ENCODE results near the gene PPARD.
"Not testable (repeated sequence)": the region's sequence is repeated elsewhere in the genome, so short reads cannot be mapped to it uniquely, and the experiment has no call there.

The PPARD gene

DNA sequence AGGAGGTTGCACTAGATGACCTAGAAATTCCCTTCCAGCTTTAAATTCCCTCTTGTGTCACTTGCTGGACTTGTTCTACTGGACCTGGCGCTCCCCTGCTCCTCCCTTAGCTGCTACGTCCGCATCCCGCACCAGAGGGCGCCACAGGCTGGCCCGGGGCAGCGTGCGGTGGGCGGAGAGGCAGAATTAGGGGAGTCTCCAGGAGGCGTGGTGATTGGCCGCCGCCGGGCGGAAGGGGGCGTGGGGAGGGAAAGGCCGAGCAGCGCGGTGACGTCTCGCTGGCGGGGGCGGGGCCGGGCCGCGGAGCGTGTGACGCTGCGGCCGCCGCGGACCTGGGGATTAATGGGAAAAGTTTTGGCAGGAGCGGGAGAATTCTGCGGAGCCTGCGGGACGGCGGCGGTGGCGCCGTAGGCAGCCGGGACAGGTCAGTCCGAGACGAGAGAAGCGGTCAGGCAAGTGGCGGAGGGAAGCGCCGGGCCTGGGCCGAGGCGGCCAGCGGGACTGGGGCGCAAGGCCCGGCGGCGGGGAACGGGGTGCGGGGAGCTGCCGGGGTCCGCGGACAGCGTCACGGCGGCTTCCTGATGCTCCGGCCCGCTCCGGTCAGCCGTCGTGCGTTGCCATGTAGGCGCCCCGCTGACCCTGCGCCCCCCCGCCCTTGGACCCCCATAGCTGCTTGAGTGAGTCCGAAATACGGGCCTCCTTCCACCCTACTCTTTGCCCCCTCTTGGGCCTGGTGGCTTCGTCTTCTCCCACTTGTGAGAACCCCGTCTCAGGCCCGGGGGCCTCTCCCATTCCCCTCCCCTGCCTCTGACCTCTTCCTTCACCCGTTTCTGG is at the start of gene PPARD:
Gene PPARD, plus strand, starts transcription at position 301 of the 834 bp plus-strand sequence. CDS start 68,530 bp downstream, outside the sequence.
- DNase-seq (ENCODE audit: low read depth in 2 of 2) = peak; percentile 95 to 96

DNA sequence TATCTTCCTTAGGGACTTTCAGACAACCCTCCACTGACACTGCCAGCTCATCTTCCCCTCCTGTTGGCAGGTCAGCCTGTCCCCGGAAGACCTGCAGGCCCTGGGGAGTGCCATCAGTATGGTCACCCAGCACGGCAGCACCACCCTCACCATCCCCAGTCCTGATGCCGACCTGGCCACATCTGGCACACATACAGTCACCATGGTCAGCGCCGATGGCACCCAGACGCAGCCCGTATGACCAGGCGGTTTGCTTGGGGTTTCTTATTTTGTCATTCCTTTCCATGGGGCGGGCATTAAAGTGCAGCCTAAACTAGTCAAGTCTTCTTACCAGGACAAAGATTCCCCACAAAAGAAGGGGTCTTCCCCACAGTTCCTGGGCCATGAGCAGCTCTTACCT is 48.7 kb upstream of the PPARD start:
- DNase-seq (ENCODE audit: low read depth in 2 of 2) = no peak

DNA sequence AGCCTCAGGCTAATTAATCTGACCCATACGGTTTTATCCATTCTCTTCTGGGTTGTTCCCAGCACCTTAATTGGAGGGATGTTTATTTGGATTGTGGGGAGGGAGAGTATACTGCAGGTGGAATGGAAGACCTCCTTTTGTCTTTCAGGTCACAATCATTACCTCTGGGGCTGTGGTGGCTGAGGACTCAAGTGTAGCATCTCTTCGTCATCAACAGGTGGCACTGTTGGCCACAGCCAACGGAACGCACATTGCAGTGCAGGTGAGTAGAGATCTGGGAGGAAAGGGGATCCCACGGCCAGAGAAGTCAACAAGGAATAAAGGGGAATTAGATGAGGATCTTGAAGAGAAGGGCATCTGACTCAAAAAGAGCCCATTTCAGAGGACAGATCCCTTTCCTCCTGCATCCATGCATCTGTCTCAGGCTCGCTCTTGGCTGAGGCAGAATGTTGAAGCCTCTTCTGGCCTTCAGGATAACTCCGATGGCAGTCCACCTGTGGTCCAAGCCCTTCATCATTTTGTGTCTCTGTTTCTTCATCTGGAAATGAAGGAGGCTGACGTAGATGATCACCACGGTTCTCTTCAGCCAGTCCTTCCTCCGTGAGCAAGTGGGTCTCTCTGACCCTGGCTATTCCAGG is 47.9 kb upstream of the PPARD start:
- no peak for DNase-seq (ENCODE audit: low read depth in 2 of 2)

DNA sequence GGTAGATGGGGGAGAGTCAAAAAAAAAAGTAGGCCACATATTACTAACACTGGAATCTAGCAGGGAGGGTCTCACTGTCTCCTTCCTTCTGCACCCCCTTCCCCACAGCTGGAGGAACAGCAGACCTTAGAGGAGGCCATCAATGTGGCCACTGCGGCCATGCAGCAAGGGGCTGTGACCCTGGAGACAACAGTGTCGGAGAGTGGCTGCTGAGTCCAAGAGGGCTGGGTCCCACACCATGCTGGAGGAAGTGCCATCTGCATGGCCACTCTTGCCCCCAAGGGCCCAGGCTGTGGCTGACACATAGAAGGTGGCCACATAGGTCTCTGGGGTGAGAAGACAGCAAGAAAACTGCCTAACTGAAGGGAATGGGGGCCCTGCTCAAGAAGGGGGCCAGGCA is 47.3 kb upstream of the PPARD start:
- no peak for DNase-seq (ENCODE audit: low read depth in 2 of 2)

DNA sequence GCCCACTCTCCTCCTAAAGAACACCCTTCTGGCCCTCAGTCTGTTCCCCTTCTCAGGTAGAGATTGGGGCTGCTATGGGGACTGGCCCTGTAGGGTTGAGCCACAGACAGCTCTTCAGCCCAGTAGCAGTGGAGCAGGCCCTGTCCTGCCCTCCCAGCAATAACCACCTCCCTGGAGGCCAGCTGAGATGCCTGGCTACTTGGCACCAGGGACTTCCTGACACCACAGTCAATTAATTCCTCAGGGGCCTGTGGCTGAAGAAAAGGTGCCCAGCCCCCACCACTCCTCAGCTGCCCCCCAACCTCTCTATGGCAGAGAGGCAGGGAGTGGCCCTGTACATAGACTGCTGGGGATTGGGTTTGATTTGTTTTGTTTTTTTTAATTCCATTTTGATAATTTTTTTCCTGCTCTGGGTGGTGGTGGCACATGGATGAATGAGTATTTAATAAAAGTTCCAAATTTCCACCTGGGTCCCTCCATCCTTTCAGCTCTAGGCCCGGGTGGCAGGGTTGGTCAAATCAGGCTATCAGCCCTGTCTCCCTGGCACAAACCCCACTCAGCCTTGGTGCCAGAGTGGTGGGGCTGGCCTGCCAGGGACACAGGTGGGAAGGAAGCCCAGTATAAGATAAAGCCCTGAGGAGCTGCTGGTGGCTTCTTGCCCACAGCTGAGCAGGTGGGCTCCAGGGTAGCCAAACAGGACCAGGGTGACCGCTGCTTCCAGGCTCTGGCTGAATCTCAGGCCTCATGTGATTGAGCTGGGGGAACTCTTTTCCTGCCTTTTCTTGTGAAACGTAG is 46.6 kb upstream of the PPARD start:
- DNase-seq (ENCODE audit: low read depth in 2 of 2) = no peak

DNA sequence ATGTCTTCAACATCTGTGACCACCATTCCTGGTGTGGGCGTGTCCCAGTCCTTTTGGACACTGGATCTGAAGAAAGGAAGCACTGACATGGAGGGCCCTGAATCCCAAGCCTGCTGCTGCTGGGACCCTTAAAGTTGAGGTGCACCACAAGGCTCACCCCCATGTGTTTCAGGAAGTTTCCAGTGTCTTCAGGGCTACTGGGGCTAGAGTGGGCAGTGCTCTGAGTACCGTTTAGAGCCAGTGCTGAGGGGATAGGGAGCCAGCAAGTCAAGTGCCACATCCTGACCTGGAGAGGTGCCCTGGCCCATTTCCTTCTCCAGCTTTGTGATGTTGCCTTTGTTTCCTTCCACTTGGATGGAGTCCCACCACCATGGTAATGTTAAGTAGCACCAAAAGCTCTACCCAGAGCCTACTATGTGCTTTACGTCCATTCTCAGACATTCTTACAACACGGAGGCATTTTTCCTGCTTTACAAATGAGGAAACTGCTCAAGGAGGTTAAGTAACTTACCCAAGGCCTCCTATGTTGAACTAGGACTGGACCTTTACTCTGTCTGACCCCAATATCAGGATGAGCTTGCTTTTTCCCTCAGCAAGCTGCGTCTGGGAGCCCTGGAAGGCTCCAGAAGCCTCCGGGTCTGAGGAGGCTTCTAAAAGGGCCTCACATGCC is 45.3 kb upstream of the PPARD start:
- no peak for DNase-seq (ENCODE audit: low read depth in 2 of 2)

DNA sequence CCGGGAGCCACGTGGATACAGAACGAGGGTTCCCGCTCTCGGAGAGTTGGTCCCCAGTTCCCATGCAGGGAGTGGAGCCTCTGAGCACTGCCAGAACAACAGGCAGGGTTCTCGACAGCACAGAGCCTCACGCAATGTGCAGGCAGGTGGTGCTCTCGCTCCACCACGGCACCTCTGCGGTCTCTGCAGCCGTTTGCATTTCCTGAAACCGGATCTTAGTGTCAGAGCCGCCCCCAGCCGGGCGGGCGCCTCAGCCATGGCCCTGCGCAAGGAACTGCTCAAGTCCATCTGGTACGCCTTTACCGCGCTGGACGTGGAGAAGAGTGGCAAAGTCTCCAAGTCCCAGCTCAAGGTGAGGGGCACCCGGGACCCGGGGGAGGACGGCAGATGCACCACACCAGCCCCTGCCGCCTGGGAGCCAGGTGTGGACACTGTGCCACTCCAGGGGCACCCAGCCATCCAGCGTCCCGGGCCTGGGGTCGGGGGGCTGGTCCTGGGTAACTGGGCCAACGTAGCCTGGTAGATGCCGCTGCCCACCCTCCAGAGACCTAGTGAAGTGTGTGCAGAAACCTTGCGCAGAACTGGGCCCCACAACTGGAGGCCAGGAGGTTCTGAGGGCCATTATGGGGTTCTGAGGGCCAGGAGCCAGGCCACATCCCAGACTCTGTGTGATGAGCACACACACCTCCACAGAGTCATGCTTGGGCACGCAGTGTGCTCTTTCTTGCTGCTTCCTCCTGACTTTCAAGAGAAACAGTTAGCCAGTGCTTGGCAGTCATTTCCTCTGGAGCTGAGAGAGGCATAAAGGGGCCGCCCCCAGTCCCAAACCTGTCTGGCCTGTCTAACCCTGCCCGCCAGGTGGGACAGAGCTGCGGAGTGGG is 44.5 kb upstream of the PPARD start, which contains the start of gene DEF6:
Gene DEF6, plus strand, starts transcription at position 218 of the 881 bp plus-strand sequence. Its CDS starts 39 bp downstream, at position 257.
- peak; percentile 73 to 79 for DNase-seq (ENCODE audit: low read depth in 2 of 2)

DNA sequence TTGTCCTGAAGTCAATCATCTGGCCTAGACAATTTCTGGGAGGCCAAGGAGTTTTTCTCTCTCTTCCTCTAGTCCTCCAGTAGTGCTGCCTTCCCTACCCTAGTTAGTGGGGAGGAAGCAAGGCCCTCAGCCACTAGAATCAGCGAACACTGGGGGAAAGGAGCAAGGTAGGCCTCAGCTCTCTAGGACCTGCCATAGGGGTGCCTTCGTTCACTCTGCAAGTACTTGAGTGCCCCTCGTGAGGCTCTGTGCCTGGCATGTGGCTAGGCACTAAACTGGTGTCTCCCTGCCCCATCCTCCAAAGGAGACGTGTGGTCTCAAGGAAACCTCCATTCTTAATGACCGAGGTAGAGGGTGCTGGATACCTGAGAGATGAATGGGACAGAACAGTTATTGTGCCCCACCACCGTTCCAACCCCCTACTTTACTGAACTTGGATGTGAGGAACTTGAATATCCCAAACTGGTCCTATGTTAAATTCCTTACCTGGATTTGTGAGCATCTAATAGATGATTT is 43.7 kb upstream of the PPARD start:
- no peak for DNase-seq (ENCODE audit: low read depth in 2 of 2)

DNA sequence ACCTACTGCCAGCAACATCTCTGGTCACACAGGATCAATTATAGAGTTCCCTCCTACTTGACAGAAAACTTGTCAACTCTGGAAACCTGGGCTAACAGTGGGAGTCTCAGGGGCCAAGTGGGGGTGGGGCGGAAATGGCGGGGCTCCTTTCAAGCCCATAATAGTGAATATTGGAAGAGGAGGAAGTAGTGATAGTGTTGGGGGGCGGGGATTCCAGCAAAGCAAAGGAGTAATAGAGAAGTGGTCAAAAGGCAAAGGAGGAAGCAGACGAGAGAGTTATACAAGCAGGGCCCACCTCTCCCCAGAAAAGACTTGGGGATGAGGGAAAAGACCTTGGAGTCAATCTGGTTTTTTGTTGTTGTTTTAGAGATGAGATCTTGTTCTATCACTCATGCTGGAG is 42.7 kb upstream of the PPARD start:
- DNase-seq (ENCODE audit: low read depth in 2 of 2) = no peak

DNA sequence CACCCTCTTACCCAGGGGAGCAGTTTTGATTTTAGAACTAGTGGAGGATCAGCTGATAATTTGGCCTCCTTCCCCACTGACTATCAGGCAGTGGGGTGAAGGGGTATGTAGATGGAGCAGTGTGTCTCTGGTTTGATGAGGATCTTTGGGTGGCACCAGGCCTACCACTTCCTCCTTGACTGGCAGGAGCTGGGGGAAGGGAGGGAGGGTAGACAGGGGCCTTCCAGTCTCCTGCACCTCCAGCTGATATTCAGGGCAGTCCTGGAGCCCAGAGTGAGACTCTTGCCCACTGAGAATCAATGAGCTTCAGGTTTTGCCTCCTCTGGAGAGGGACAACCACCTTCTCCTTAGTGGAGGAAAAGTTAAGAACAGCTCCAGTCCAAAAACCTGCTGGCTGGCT is 41.5 kb upstream of the PPARD start:
- DNase-seq (ENCODE audit: low read depth in 2 of 2) = no peak

DNA sequence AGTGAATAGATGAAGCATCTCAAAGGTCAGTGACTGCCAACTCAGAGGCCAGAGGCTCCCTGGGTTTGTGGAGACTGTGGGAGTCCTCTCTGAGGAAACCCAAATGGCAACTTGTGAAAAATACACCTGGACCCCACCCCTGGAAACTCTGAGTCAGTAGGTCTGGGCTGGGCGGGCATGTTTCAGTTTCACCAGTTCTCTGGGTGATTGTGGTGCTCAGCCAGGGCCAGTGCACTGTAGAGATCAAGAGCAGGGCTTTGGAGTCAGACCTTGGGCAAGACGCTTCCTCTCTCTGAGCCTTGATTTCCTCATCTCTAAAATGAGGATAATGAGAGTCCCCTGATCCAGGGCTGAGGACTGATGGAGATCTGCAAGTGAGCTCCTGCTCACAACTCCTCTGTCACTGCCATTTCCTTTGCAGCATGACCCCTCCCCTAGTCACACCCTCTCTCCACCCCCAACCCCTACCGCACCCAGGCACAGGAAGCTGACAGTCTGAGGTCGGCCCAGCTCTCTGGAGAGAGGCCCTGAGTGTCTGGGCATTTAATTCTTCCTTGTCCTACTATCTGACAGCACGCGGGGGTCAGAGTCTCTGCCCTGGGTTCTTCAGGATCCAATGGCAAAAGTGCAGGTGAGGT is 39.6 kb upstream of the PPARD start:
- DNase-seq (ENCODE audit: low read depth in 2 of 2) = peak; percentile 64 to 66

DNA sequence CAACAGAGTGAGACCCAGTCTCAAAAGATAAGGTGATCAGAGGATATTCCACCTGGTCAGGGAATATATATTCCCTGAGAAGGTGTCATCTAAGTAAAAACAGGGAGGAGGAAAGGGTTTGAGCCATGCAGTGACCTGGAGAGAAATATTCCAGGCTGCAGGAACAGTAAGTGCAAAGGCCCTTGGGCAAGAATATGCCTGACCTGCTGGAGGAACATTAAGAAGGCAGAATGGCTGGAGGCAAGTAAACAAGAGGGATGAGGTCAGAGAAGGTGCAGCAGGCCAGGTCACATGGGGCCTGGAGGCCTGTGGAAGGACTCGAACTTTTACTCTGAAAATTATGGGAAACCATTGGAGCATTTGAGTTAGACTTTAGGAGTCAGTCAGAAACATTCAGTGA is 38.1 kb upstream of the PPARD start:
- no peak for DNase-seq (ENCODE audit: low read depth in 2 of 2)

DNA sequence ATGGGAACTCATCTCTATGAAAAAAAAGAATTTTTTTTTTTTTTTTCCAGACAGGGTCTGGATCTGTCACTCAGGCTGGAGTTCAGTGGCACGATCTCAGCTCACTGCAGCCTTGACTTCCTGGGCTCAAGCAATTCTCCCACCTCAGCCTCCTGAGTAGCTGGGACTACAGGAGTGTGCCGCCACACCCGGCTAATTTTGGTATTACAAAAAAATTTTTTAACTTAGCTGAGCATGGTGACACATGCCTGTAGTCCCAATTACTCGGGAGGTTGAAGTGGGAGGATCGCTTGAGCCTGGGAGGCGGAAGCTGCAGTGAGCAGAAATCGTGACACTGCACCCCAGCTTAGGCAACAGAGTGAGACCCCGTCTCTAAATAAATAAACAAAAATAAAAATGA is 37.2 kb upstream of the PPARD start:
- no peak for DNase-seq (ENCODE audit: low read depth in 2 of 2)

DNA sequence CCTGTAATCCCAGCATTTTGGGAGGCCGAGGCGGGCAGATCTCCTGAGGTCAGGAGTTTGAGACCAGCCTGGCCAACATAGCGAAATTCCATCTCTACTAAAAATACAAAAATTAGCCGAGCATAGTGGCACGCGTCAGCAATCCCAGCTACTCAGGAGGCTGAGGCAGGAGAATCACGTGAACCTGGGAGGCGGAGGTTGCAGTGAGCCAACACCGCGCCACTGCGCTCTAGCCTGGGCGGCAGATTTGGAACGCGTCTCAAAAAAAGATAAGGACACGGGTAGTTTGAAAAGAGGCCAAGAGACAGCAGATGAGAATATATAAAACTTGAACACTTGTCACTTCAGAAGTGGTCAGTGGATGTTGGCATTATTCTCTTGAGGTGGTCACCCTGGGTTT is 35.2 kb upstream of the PPARD start:
- DNase-seq (ENCODE audit: low read depth in 2 of 2) = not testable (repeated sequence)

DNA sequence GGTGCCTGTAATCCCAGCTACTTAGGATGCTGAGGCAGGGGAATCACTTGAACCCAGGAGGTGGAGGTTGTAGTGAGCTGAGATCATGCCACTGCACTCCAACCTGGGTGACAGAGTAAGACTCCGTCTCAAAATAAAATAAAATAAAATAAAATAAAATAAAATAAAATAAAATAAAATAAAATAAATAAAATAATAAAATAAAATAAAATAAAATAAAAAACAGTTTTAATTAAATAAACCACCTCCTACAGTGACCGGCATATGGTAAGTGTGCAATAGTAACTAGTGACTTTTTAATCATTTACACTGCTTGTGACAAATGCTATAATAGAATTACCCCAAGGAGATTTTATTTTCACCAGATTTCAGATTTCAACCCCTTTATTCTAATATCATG is 33.8 kb upstream of the PPARD start:
- DNase-seq (ENCODE audit: low read depth in 2 of 2) = not testable (repeated sequence)

DNA sequence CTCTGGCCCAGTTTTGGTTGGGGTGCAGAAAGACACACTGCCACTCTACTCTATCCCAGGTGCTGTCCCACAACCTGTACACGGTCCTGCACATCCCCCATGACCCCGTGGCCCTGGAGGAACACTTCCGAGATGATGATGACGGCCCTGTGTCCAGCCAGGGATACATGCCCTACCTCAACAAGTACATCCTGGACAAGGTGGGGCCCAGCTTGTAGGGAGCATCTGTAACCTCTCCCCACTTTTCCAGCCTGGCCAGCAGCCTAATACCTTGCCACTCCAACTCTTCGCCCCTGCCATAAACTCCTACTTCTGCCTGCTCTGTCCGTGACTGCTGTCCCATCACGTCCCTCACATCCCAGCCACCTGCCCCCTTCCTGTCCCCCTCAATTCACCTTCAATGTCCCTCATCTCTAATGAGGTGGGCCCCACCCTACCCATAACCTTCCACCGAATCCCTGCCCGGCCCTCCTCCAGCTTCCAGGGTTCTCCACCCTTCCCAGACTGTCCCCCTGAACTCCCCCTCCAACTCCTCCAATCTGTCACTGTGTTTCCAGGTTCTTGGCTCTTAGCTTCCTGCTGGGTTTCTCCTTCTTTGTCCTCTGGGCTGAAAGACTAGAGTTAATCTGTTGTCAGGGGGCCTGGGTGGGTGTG is 32.6 kb upstream of the PPARD start:
- DNase-seq (ENCODE audit: low read depth in 2 of 2) = no peak

DNA sequence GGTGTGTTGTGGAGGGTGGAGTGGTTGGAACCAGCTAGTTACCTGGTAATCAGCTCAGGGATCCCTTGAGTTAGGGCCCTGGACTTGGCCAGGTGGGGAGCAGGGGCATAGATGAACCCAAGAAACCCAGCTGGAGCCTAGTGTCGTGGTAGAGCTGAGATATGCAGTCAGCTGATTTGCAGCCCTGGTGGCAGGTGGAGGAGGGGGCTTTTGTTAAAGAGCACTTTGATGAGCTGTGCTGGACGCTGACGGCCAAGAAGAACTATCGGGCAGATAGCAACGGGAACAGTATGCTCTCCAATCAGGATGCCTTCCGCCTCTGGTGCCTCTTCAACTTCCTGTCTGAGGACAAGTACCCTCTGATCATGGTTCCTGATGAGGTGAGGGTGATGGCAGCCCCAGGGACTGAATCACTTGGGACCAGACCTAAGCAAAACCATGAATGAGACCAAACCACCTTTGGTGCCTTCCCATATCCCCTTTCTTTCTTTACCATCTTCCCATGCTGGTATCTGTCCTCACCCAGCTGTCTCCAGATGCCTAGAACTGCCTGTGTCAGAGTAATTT is 32.0 kb upstream of the PPARD start:
- DNase-seq (ENCODE audit: low read depth in 2 of 2) = no peak

DNA sequence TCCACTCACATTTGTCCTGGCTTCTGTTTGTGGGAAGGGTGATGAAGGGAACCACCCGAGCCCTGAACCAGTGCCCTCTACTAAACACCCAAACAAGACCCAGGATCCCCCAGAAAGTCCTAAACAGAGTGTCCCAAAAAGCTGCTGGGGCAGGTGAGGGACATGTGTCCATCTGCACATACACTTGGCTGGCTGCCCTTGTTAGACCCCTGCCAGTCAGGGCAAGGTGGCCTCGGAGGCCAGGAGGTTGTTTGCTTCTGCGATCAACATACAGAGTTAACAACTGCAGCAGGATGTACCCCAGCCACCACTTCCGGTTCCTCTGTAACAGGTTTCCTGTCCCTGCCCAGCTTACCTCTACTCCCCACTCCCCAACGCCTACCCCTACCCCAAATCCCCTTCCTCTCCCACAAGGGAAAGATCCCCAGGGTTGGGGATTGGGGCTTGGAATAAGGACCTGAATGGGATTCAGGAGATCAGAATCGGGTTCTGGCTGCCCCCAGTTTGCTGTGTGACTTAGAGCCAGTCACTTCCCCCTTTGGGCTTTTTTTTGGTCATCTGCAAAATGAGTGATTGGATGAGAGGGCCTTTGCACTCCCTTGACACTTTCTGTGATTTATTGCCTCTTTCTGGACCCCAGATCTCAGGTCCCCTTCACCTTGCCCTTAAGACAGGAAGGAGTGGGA is 30.8 kb upstream of the PPARD start:
- DNase-seq (ENCODE audit: low read depth in 2 of 2) = peak in 1 of 2 donors; percentile 26
